HuH-7.5 (cell line): Measurements from ENCODE around the gene CMTM7.
"Not testable (repeated sequence)": the region's sequence is repeated elsewhere in the genome, so short reads cannot be mapped to it uniquely, and the experiment has no call there.

ENCODE experiments used
- DNase-seq: peaks from one replicate; pipeline ENCODE4 v3.0.0; 2011; ENCODE audit warnings: low spot score

The CMTM7 gene

GRCh38 chr3:32381922-32382321 lies 9.7 kb upstream of the CMTM7 start:
- no peak for DNase-seq

- DNase-seq = no peak
Measured at GRCh38 chr3:32383136-32383711, 8.4 kb upstream of the CMTM7 start.

GRCh38 chr3:32384938-32385337 lies 6.7 kb upstream of the CMTM7 start:
- DNase-seq = no peak

- no peak for DNase-seq
Measured at GRCh38 chr3:32387512-32387911, 4.1 kb upstream of the CMTM7 start.

GRCh38 chr3:32389577-32389976 lies 2.1 kb upstream of the CMTM7 start:
- DNase-seq = not testable (repeated sequence)

GRCh38 chr3:32392536-32393302 lies 1.1 kb downstream of the CMTM7 start:
- DNase-seq = peak; percentile 24

GRCh38 chr3:32395496-32395895 lies 3.8 kb downstream of the CMTM7 start:
- DNase-seq = no peak

GRCh38 chr3:32397941-32398340 lies 6.3 kb downstream of the CMTM7 start:
- no peak for DNase-seq

GRCh38 chr3:32398531-32398930 lies 6.9 kb downstream of the CMTM7 start:
- no peak for DNase-seq

- DNase-seq = peak; percentile 67
Measured at GRCh38 chr3:32399030-32399620, 7.5 kb downstream of the CMTM7 start.

GRCh38 chr3:32401126-32401525 lies 9.5 kb downstream of the CMTM7 start:
- DNase-seq = peak; percentile 53

- peak; percentile 66 for DNase-seq
Measured at GRCh38 chr3:32401556-32402081, 10.0 kb downstream of the CMTM7 start.

GRCh38 chr3:32403663-32404062 lies 12.0 kb downstream of the CMTM7 start:
- no peak for DNase-seq

GRCh38 chr3:32404714-32405113 lies 13.1 kb downstream of the CMTM7 start:
- DNase-seq = no peak

GRCh38 chr3:32405155-32405554 lies 13.5 kb downstream of the CMTM7 start:
- DNase-seq = no peak

- DNase-seq = no peak
Measured at GRCh38 chr3:32405711-32406323, 14.2 kb downstream of the CMTM7 start.

- no peak for DNase-seq
Measured at GRCh38 chr3:32406486-32407408, 15.1 kb downstream of the CMTM7 start.

- no peak for DNase-seq
Measured at GRCh38 chr3:32410367-32411246, 19.0 kb downstream of the CMTM7 start.

GRCh38 chr3:32411442-32411841 lies 19.8 kb downstream of the CMTM7 start:
- no peak for DNase-seq

- no peak for DNase-seq
Measured at GRCh38 chr3:32412887-32413286, 21.2 kb downstream of the CMTM7 start.
